WTC11 (cell line): Measurements from ENCODE around the gene COPS3.
"Not testable (repeated sequence)": the region's sequence is repeated elsewhere in the genome, so short reads cannot be mapped to it uniquely, and the experiment has no call there.

ENCODE experiments used
- CBFB ChIP-seq: sonication (generic); formaldehyde crosslinking; IDR thresholded peaks from 2 replicates; pipeline ENCODE4 v1.8.1; 2022; ENCODE audit warnings: mild to moderate bottlenecking, low read depth, missing genetic modification reagents
- CTCF ChIP-seq: fragments of 200-600 bp; IDR thresholded peaks from 2 replicates; pipeline ENCODE4 v1.8.0; 2022; ENCODE audit warnings: antibody characterized with exemption
- FOXP4 ChIP-seq: sonication (generic); formaldehyde crosslinking; IDR thresholded peaks from 2 replicates; pipeline ENCODE4 v1.8.0; 2022; ENCODE audit warnings: mild to moderate bottlenecking, missing genetic modification reagents
- JAZF1 ChIP-seq: fragments of 250-450 bp; sonication (Bioruptor Pico); IDR thresholded peaks from 2 replicates; pipeline ENCODE4 v1.9.0; 2021; ENCODE audit warnings: moderate library complexity, mild to moderate bottlenecking, inconsistent platforms
- NFYB ChIP-seq: sonication (generic); formaldehyde crosslinking; conservative IDR thresholded peaks from 2 replicates; pipeline ENCODE4 v1.8.0; 2022; ENCODE audit warnings: low read depth, missing genetic modification reagents
- OVOL2 ChIP-seq: fragments of 250-450 bp; sonication (Bioruptor Pico); IDR thresholded peaks from 2 replicates; pipeline ENCODE4 v1.9.0; 2021; ENCODE audit warnings: mild to moderate bottlenecking, borderline replicate concordance
- USF2 ChIP-seq: sonication (generic); formaldehyde crosslinking; IDR thresholded peaks from 2 replicates; pipeline ENCODE4 v1.8.1; 2023; ENCODE audit warnings: mild to moderate bottlenecking, missing genetic modification reagents, moderate library complexity
- ZNF121 ChIP-seq: sonication (generic); formaldehyde crosslinking; IDR thresholded peaks from 2 replicates; pipeline ENCODE4 v1.8.0; 2023; ENCODE audit warnings: missing genetic modification reagents
- ZNF317 ChIP-seq: sonication (generic); formaldehyde crosslinking; IDR thresholded peaks from 2 replicates; pipeline ENCODE4 v1.8.1; 2023; ENCODE audit warnings: low read depth, mild to moderate bottlenecking, moderate library complexity, missing genetic modification reagents, borderline replicate concordance
- ZNF532 ChIP-seq: fragments of 250-450 bp; sonication (Bioruptor Pico); IDR thresholded peaks from 2 replicates; pipeline ENCODE4 v1.9.0; 2021; ENCODE audit warnings: mild to moderate bottlenecking, borderline replicate concordance

GRCh38 chr17:17255689-17256088, 25.4 kb downstream of the COPS3 start:
- TF ChIP-seq CTCF; NFYB (CRISPR knock-in tag); FOXP4 (CRISPR knock-in tag); JAZF1; ZNF532 (CRISPR knock-in tag); ZNF317 (CRISPR knock-in tag); CBFB; ZNF121; OVOL2 (CRISPR knock-in tag); USF2 (CRISPR knock-in tag): not testable (repeated sequence)
